Upper lobe of right lung (tissue), 1 donor: ENCODE data around the gene MORC3. TPM values are rescaled to one million over a fixed set of nuclear protein-coding genes. Genes with fewer than 3 reads are reported as not detected.

Experiments
- ATAC-seq: fragments of 200-7000 bp; cut with Tn5 transposase; one replicate; pipeline ENCODE4 v1.9.1; 2020; ENCODE audit warnings: mild to moderate bottlenecking, moderate library complexity
- DNase-seq: peaks from one replicate; pipeline ENCODE4 v3.0.0-alpha.2; 2020
- H3K27ac ChIP-seq: fragments of 200-600 bp; one replicate; pipeline ENCODE4 v1.8.0; 2022
- H3K27me3 ChIP-seq: fragments of 200-600 bp; one replicate; pipeline ENCODE4 v1.8.0; 2022; ENCODE audit warnings: mild to moderate bottlenecking
- H3K36me3 ChIP-seq: fragments of 200-600 bp; one replicate; pipeline ENCODE4 v1.8.0; 2022
- H3K4me1 ChIP-seq: fragments of 200-600 bp; one replicate; pipeline ENCODE4 v1.8.0; 2022
- H3K4me3 ChIP-seq: fragments of 200-600 bp; one replicate; pipeline ENCODE4 v1.8.0; 2022; ENCODE audit warnings: mild to moderate bottlenecking
- H3K9me3 ChIP-seq: fragments of 200-600 bp; one replicate; pipeline ENCODE4 v1.8.0; 2022
- CTCF ChIP-seq: fragments of 200-600 bp; IDR thresholded peaks from one replicate; pipeline ENCODE4 v1.8.0; 2022; ENCODE audit warnings: antibody characterized with exemption
- intact Hi-C: fragments of 100-400 bp; cut with DNase I; formaldehyde crosslinking; loops from one replicate; pipeline ENCODE4 v1.11.0; 2022
- total RNA-seq: library from RNA; stranded (reverse); fragmentation: NEBNext Ultra II Directional; extraction: Animal tissue kit (Norgen Biotek cat#: 25700); gene quantifications from one replicate; pipeline ENCODE4 v1.2.1, GENCODE V29; 2021
- donor health status: DM: no; HTN: yes; CAD: no; lungs with severe emphysema.

Gene MORC3
- total RNA-seq, 1 donor from 2014 or later, result 32.3 TPM

GRCh38 chr21:36288651-36289243 lies 31.2 kb upstream of the MORC3 start:
- peaks cover 30% of the 10 kb centered on the region for H3K36me3 ChIP-seq
- H3K9me3 ChIP-seq, result no peaks in the 10 kb centered on the region
- no peak for DNase-seq
- ATAC-seq, result no peak
- intact Hi-C loops, result no loop called here
- no peak overlapping the region for H3K27ac ChIP-seq
- H3K4me3 ChIP-seq, result no peak overlapping the region
- no peaks in the 10 kb centered on the region for H3K27me3 ChIP-seq
- no peaks in the 10 kb centered on the region for H3K4me1 ChIP-seq
- no peak for TF ChIP-seq CTCF

- ATAC-seq, result no peak
- intact Hi-C loops, result no loop called here
- H3K36me3 ChIP-seq, result peaks cover 30% of the 10 kb centered on the region
These were observed 28.5 kb upstream of the MORC3 start for GRCh38 chr21:36291509-36291908.

GRCh38 chr21:36297406-36297937 lies 22.5 kb upstream of the MORC3 start:
- intact Hi-C loops, result no loop called here
- peaks cover 7% of the 10 kb centered on the region for H3K4me1 ChIP-seq
- H3K27me3 ChIP-seq, result no peaks in the 10 kb centered on the region
- peak overlapping the region; percentile 87 for H3K27ac ChIP-seq
- peaks cover 7% of the 10 kb centered on the region for H3K36me3 ChIP-seq
- H3K4me3 ChIP-seq, result peak overlapping the region; percentile 33
- no peaks in the 10 kb centered on the region for H3K9me3 ChIP-seq
- no peak for ATAC-seq
- peak; percentile 19 for DNase-seq
- TF ChIP-seq CTCF, result no peak

More at GRCh38 chr21:36291509-36291908, 28.5 kb upstream of the MORC3 start:
- no peak for TF ChIP-seq CTCF
- Histone ChIP-seq H3K27me3 (no peaks in the 10 kb centered on the region), H3K27ac (no peak overlapping the region), H3K4me3 (no peak overlapping the region), H3K4me1 (no peaks in the 10 kb centered on the region), H3K9me3 (no peaks in the 10 kb centered on the region)
- DNase-seq, result no peak

- peak overlapping the region; percentile 87 for H3K27ac ChIP-seq
- DNase-seq (peak; percentile 52), ATAC-seq (peak; percentile 98)
- peaks cover 7% of the 10 kb centered on the region for H3K4me1 ChIP-seq
- intact Hi-C loops, result no loop called here
- no peaks in the 10 kb centered on the region for H3K9me3 ChIP-seq
- peak overlapping the region; percentile 33 for H3K4me3 ChIP-seq
- peaks cover 3% of the 10 kb centered on the region for H3K36me3 ChIP-seq
- H3K27me3 ChIP-seq, result no peaks in the 10 kb centered on the region
- TF ChIP-seq CTCF, result no peak
These were observed 21.9 kb upstream of the MORC3 start for GRCh38 chr21:36297938-36298572.

GRCh38 chr21:36306872-36307534 lies 13.0 kb upstream of the MORC3 start:
- TF ChIP-seq CTCF, result no peak
- H3K36me3 ChIP-seq, result no peaks in the 10 kb centered on the region
- H3K9me3 ChIP-seq, result no peaks in the 10 kb centered on the region
- DNase-seq (no peak), ATAC-seq (no peak)
- H3K27ac ChIP-seq, result no peak overlapping the region
- H3K4me1 ChIP-seq, result no peaks in the 10 kb centered on the region
- no peak overlapping the region for H3K4me3 ChIP-seq
- intact Hi-C loops, result no loop called here
- no peaks in the 10 kb centered on the region for H3K27me3 ChIP-seq
